ENCODE data around the gene INTS7. TPM values are rescaled to one million over a fixed set of nuclear protein-coding genes. Genes with fewer than 3 reads are reported as not detected.

Gene INTS7
- total RNA-seq: 22.2 and 26.0 TPM in 2 replicates

DNA sequence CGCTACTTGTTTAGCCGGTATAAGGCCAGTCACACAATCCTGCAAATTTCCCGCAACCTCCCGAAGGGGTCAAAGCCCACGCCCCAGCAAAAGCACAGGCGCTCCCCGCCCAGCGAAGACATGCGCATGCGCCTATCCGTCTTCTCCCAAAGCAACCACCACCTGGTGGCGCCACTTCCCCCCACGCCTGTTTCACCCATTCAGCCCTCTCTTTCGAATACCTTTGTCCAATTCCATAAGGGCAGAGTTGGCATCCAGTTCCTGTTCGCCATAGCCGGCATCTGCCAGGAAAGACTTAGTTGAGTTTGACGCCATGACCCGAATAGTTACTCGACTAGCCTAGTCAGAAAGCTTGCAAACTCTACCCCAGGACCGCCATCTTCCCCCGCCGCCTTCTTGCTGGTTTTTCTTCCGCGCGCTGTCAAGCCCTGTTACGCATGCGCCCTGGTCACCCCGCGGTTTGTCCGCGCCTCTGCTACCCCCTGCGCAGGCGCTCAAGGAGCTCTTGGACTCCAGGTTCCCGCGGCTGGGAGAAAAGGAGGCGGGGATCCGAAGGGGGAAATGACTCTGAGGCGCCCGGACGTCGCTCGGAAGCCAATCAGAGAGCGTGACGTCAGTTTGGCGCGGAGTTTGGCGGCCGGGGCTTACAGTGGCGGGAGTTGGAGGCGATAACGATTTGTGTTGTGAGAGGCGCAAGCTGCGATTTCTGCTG, at the start of gene INTS7, which contains the start of gene DTL:
TSS of gene INTS7 (minus strand) at position 435 of the 712 bp plus-strand sequence. CDS start at position 315, 120 bp downstream.
TSS of gene DTL (plus strand) at position 626 of the 712 bp plus-strand sequence. CDS start 143 bp downstream, outside the sequence.

Other genes with a start within 250 kb of the INTS7 start
- gene LPGAT1, start 204.8 kb downstream of the INTS7 start, total RNA-seq: 27.7 and 35.9 TPM in 2 replicates
- 0.14 and 0.34 TPM in 2 replicates for gene DTL, start 191 bp upstream of the INTS7 start, total RNA-seq
- gene PPP2R5A, start 249.9 kb upstream of the INTS7 start, total RNA-seq: 32.6 and 37.6 TPM in 2 replicates

All from nasal cavity respiratory epithelium epithelial cell of viscerocranial mucosa (primary cell).